ENCODE results near the gene ZNF883.
A peak's percentile ranks its signal among the peaks of the same experiment; 100 is the strongest.
"Not testable (repeated sequence)": the region's sequence is repeated elsewhere in the genome, so short reads cannot be mapped to it uniquely, and the experiment has no call there.

The ZNF883 gene

DNA sequence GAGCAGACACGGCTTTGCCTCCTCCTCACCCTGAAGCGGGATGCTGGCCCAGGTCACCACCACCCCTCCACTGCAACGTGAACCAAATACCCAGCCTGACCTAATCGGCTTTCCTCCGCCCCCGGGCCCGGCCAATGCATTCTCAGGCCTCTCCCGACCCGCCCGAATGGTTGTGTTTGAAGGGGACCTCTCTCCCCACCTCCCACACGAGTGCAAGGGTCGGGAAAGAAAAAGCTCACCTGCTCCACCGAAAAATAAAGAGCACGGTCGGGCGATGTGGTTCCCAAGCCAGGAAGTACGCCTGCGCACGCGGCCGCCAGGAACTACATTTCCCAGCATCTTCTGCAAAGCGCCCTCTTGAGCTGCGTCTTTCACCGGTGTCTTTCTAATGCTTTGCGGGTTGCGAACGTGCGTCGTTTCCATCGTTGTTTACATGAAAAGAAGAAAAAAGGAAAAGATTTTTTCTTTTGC lies at the start of gene ZNF883:
Gene ZNF883 (minus strand): TSS at position 282 of the 471 bp plus-strand sequence.
- peak; percentile 27 for DNase-seq

DNA sequence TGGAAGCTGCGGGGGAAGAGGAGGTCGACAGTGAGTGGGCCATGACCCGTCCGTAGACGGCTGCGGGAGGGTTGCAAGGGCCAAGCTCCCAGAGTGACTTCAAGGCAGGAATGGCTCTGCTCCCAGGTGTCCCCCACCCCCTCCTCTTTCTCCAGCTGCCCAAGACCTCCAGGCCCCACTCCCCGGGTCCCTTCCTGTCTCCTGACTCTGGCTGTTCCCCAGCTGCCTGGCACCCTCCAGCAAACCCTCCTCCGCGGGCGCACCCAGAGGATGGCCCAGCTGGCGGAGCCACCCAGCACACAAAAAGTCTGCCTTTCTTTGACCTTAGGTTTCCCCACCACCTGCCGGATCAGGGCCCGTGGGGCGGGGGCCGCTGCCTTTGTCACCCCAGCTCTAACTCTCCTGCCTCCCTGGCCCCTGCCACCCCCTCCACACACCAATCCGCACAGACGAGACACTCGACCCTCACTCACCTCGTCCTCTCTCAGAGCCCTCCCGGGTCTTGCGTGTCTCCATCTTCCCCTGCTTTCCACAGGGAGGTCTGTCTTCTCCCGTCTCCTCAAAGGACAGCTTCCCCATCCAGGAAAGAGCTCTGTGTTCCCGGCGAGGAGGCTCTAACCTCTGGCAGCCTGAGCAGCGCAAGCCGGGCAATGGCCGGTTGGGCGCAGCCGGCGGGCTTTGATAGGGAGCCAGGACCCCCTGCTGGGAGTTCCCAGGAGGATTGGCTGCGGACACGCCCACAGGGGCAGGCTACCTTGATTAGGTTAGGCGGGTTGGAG lies 49.3 kb upstream of the ZNF883 start:
- not testable (repeated sequence) for DNase-seq

- not testable (repeated sequence) for DNase-seq
Measured at GRCh38 chr9:113059581-113060284, 47.7 kb upstream of the ZNF883 start.

DNA sequence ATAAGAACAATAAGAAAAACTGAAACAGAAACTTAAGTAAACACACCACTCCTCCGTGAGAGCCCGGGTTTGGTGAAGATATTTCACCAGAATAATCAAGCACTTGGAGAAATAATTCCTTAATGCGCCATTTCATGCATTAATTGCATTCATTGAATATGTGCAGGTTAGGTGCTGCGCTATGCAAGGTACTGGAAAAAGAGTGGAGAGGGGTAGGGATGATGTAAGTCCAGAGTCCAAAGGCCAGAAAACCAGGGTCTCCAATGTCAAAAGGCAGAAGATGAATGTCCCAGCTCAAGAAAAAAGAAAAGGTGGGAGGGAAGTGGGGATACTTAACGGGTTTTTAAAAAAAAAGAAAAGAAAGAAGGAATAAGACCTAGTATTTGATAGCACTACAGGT lies 45.2 kb upstream of the ZNF883 start:
- no peak for DNase-seq

- peak; percentile 79 for DNase-seq
Measured at GRCh38 chr9:113056191-113057106, 44.5 kb upstream of the ZNF883 start, which contains the start of gene ZFP37. ZFP37 (minus strand) TSS chr9:113056724; CDS start chr9:113056688, 36 bp downstream.

- no peak for DNase-seq
Measured at GRCh38 chr9:113042884-113043657, 31.1 kb upstream of the ZNF883 start.

DNA sequence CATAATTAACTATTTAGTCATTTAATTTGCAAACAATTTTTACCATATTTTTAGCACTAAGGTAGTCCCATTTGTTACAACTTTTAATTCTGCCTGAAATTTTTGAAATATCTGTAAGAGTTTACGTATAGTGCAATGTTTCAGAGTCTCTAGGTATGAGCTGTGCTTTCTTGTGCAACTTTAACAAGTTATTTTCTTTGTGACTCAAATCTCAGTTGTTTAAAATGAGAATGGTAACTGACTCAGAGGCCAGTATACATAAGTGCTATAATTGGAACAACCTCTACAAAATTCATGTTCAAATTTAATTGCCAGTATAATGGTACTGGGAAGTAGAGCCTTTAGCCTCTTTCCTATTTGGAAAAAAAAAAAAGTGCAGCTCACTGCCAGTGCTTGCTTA lies 14.2 kb upstream of the ZNF883 start:
- DNase-seq, result no peak

GRCh38 chr9:113018247-113018646 lies 6.3 kb upstream of the ZNF883 start:
- DNase-seq, result no peak

- no peak for DNase-seq
Measured at GRCh38 chr9:113012492-113012891, 500 bp upstream of the ZNF883 start.

DNA sequence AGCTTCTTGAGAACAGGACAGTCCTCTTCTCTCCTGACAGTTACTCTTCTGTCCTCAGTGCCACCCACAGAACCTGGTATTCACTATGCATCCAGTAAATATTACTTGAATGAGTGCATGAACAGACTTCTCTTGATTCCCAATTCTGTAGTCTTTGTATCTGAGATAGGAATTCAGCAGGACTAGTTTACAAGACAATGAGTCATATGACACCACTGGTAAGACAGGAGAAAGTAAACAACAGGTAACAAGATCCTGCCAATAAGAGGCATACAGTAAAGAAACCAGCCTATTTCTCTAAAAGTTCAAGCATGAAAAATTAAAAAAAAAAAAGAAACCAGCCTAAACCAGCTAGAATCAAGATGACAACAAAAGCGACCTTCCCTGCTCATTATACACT lies 6.2 kb downstream of the ZNF883 start:
- no peak for DNase-seq

DNA sequence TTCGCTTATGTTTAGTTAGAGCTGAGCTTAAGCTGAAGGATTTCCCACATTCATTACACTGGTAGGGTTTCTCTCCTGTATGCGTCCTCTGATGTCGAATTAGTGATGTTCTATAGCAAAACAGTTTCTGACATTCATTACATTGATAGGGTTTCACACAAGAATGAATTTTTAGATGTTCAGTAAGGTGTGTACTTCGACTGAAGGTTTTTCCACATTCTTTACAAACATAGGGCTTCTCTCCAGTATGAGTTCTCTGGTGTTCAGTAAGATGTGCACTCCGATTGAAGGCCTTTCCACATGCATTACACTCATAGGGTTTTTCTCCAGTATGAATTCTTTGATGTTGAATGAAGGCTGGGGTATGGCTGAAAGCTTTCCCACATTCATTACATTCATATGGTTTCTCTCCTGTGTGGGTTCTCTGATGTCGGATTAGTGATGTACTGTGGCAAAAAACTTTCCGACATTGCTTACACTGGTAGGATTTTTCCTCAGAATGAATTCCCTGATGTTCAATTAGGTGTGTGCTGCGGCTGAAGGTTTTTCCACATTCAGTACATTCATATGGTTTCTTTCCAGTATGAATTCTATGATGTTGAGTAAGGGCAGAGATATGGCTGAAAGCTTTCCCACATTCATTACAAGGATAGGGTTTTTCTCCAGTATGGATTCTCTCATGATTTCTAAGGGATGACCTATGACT lies 14.6 kb downstream of the ZNF883 start:
- DNase-seq, result no peak

GRCh38 chr9:112971415-112971814 lies 40.6 kb downstream of the ZNF883 start:
- no peak for DNase-seq

DNA sequence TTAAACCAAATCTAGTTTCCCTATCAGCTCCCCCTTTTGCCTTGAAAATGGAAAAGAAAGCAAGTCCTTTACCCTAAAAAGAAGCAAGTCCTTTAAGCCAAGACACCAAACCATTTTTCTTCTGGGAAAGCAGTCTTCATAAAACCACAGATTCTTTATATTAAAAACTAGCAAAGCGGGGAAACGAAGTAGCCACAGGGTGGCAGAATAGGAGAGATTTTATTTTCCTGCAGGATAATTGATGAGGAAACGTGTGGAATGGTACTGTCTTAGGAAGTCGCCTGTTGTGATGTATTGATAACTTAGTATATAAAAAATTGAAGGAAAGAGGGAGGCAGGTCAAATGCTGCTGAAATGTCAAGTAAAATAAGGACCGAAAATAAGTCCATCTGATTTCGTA lies 41.1 kb downstream of the ZNF883 start:
- DNase-seq, result no peak

DNA sequence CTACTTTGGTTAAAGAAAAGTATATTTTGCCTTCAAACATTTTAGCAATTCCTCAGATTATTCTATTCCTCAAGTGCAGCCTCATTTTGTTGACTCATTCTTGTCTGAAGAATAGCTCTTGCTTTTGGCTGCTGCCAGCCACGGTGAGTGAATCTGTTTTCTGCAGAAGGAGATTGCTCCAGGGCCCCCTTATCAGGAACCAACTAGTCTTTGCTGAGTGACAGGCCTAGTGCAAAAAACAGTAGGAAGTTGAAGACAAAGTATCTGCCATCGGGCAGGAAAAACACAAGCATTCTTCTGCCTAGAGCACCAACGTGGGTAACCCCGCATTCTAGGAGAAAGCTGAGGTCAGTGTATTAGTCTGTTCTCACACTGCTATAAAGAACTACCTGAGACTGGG lies 42.3 kb downstream of the ZNF883 start:
- no peak for DNase-seq

DNA sequence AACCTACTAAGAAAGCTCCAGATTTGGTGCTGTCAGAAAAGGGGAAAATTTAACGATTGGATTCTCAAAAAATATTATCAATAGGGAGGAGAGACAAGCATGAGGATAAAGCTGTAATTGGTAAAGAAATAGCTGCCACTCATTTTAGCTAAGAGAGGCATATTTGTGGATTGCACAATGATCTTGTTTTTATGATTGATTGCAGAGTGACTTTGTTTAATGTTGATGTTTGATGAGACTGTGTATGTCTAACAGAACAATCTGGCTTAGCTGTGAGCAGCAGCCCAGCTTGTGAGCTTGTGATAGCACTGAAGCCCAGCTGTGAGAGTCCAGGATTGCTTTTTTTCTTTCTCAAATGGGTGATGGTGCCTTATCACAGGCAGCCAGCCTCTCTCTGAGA lies 56.4 kb downstream of the ZNF883 start:
- no peak for DNase-seq

- DNase-seq, result no peak
Measured at GRCh38 chr9:112945620-112946208, 66.3 kb downstream of the ZNF883 start.

GRCh38 chr9:112939418-112939817 lies 72.6 kb downstream of the ZNF883 start:
- no peak for DNase-seq

DNA sequence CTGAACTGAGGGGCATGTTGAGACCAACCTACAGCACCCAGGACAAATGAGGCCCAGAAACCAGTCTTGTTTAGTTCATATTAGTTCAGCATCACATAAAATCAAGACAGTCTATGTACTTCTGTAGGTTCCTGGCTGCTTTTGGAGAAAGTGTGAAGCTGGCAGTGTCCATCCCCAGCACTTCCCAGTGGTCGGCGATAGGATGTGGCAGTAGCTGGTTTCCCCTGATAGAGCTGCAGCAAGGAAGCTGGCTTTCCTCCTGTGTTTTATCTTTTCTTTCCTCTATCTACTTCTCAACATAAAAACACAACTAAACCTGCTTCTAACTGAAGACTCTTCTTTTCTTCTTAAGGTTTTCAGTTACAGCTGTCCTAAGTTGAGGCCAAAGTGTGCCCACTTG lies 78.3 kb downstream of the ZNF883 start:
- no peak for DNase-seq

GRCh38 chr9:112925058-112925641 lies 86.8 kb downstream of the ZNF883 start:
- peak; percentile 2 for DNase-seq

DNA sequence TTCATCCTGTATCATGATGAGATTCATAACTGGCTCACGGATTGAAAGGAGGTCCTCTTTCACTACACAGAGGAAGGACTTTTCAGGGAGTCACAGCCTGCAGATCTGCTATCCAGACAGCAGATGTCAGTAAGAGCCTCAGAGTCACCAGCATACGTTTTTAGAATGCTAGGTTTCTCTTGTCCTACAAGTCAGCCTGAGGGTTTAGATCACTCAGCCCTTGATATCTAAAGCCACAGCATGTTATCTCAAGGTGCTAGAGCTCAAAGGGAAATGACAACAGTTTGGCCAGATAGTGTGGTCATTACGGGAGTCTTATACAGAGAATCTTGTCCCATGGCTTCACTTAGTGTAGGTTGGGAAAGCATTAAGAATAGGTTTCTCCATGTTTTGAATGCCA lies 90.4 kb downstream of the ZNF883 start:
- no peak for DNase-seq

DNA sequence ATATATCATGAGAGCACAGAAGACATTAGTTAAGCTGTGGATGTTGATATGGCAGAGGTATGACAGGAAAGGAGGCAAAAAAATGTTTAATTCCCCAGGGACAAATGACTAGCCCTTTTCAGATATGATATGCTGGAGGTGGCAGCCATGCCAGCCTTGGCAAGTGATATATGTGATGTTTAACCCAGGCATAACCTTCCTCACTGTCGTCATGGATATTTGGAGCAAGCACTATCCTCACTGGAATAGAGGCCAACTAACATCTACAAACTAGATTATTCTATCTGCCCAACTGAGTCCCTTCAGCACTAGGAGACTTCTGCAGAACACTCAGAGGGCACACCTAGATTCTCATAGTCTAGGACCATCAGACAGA lies 94.0 kb downstream of the ZNF883 start:
- no peak for DNase-seq
